ENCODE results near the gene OR4N5.

- TF ChIP-seq SP1 (IDR thresholded peaks at IDR 0.05; ENCODE audit: low read depth, low read length) (no peak), CTCF (IDR thresholded peaks at IDR 0.05; ENCODE audit: control extremely low read depth in 1 of 3, insufficient read depth in 1 of 3, low read depth in 1 of 3, low read length in 3 of 3) (no peak), RXRA (IDR thresholded peaks at IDR 0.05; ENCODE audit: insufficient read depth, low read depth, low read length) (no peak), EZH2 (IDR thresholded peaks at IDR 0.05; ENCODE audit: low read depth, low read length, severe bottlenecking) (no peak), SP4 (IDR thresholded peaks at IDR 0.05; ENCODE audit: low read length) (no peak), ATF3 (IDR thresholded peaks at IDR 0.05; ENCODE audit: insufficient read depth, low read depth, low read length) (no peak), TEAD4 (IDR thresholded peaks at IDR 0.05; ENCODE audit: low read depth, low read length) (no peak), POLR2A (IDR thresholded peaks at IDR 0.05; ENCODE audit: control extremely low read depth in 1 of 2, low read depth in 2 of 2, low read length in 2 of 2) (no peak)
Observed at GRCh38 chr14:20092050-20092449, 46.6 kb upstream of the OR4N5 start.
